Adrenal gland (tissue), 12 donors: ENCODE data around the gene PIK3R1. TPM values are rescaled to one million over a fixed set of nuclear protein-coding genes. Genes with fewer than 3 reads are reported as not detected.
"Not testable (repeated sequence)": the region's sequence is repeated elsewhere in the genome, so short reads cannot be mapped to it uniquely, and the experiment has no call there.

Experiments
- DNase-seq, 7 donors: peaks; one replicate each; pipeline ENCODE4 v3.0.0-alpha.2; 2019 to 2020
- H3K27ac ChIP-seq, 5 donors: fragments of 200-600 bp; sonication (generic) in 4 of 5; 1 replicate in 3 of 5; 2 replicates in 2 of 5; pipeline versions ENCODE4 v1.5.1 to v1.8.0; 2016 to 2020; ENCODE audit warnings: mild to moderate bottlenecking in 1 of 5
- H3K27me3 ChIP-seq: fragments of 200-600 bp; 2 replicates; pipeline ENCODE4 v1.8.0; 2021
- H3K36me3 ChIP-seq, 2 donors: fragments of 200-600 bp; replicated peaks in 1 of 2; 1 replicate in 1 of 2; 2 replicates in 1 of 2; pipeline versions ENCODE4 v1.5.1 to v1.8.0; 2018 to 2022
- H3K4me1 ChIP-seq, 2 donors: fragments of 200-600 bp; replicated peaks in 1 of 2; 1 replicate in 1 of 2; 2 replicates in 1 of 2; pipeline versions ENCODE4 v1.5.1 to v1.8.0; 2018 to 2021
- H3K4me3 ChIP-seq, 4 donors: fragments of 200-600 bp; sonication (generic) in 3 of 4; one replicate each; pipeline ENCODE4 v1.5.1; 2016 to 2018
- H3K9me3 ChIP-seq, 3 donors: fragments of 200-600 bp; sonication (generic) in 1 of 3; replicated peaks in 1 of 3; 1 replicate in 2 of 3; 2 replicates in 1 of 3; pipeline versions ENCODE4 v1.5.1 to v1.8.0; 2016 to 2021
- CTCF ChIP-seq, 6 experiments: fragments of 450-650 bp in 4 of 6; fragments of 200-600 bp in 2 of 6; sonication (generic) in 1 of 6; IDR thresholded peaks; 1 replicate in 5 of 6; 2 replicates in 1 of 6; pipeline versions ENCODE4 v1.5.1 to v1.8.0; 2016 to 2021; ENCODE audit warnings: antibody characterized with exemption in 6 of 6, mild to moderate bottlenecking in 2 of 6, moderate library complexity in 1 of 6
- POLR2A ChIP-seq, 2 donors: fragments of 450-650 bp; IDR thresholded peaks; one replicate each; pipeline ENCODE4 v1.6.1; 2017; ENCODE audit warnings: antibody characterized with exemption in 2 of 2, mild to moderate bottlenecking in 2 of 2, moderate library complexity in 1 of 2
- WGBS, 4 donors: extraction: QIAGEN DNeasy Blood & Tissue Kit in 2 of 4; methylation state at CpG; one replicate each; pipeline versions ENCODE4 v1.1.5 to v1.1.7; 2013 to 2017; 5-methylcytosine and 5-hydroxymethylcytosine counted together
- intact Hi-C, 2 donors: fragments of 100-400 bp; cut with DNase I; formaldehyde crosslinking; loops; one replicate each; pipeline versions ENCODE4 v1.14.1 to v1.15.0; 2022 to 2023
- polyA plus RNA-seq, 3 donors: library from polyadenylated mRNA; stranded (reverse); fragments of 200-250 nt in 2 of 3; fragments of 350-450 nt in 1 of 3; fragmentation: Illumina TruSeq in 1 of 3; extraction: RNeasy Lipid Tissue Mini Kit (QIAGEN cat#74804) in 1 of 3; gene quantifications; one replicate each; pipeline ENCODE4 v1.2.3, GENCODE V29; 2013 to 2014
- total RNA-seq, 9 donors: library from RNA; depleted of rRNA in 4 of 9; stranded (reverse); fragments of >200 nt in 4 of 9; fragments of 120-200 nt in 1 of 9; fragmentation: NEBNext Ultra II Directional in 1 of 9; extraction: Animal tissue kit (Norgen Biotek cat#: 25700) in 1 of 9; gene quantifications; one replicate each; pipeline versions ENCODE4 v1.1.0 to v1.2.4, GENCODE V29; 2013 to 2023
- donor health status: healthy with polysubstance abuse.
- donor health status: Bipolar disorder and iron deficiency.
- donor health status: DM: yes; HTN: yes; CAD: no.
- donor health status: DM: no; HTN: no; CAD: no.
- donor health status: DM: no; HTN: no; CAD: no.
- donor health status: DM: yes; HTN: yes; CAD: no.

The PIK3R1 gene
- total and polyA plus RNA-seq, 12 donors, result 4.9 to 110 (median 48.2) TPM

GRCh38 chr5:68230285-68230684 is 14.7 kb downstream of the PIK3R1 start:
- Histone ChIP-seq H3K4me1 (peaks cover 5 to 57% of the 10 kb centered on the region in 2 donors), H3K4me3 (no peak overlapping the region), H3K9me3 (no peaks in the 10 kb centered on the region), H3K36me3 (peaks cover 0 to 21% of the 10 kb centered on the region in 2 donors), H3K27me3 (no peaks in the 10 kb centered on the region), H3K27ac (no peak overlapping the region)
- WGBS, 4 donors, result 70 to 82% (median 77%) methylated on average over 1 of the region's 1 CpG
- intact Hi-C loops, result no loop called here
- TF ChIP-seq CTCF (IDR thresholded peaks at IDR 0.05) (no peak), POLR2A (IDR thresholded peaks at IDR 0.05) (no peak)
- no peak for DNase-seq

DNA sequence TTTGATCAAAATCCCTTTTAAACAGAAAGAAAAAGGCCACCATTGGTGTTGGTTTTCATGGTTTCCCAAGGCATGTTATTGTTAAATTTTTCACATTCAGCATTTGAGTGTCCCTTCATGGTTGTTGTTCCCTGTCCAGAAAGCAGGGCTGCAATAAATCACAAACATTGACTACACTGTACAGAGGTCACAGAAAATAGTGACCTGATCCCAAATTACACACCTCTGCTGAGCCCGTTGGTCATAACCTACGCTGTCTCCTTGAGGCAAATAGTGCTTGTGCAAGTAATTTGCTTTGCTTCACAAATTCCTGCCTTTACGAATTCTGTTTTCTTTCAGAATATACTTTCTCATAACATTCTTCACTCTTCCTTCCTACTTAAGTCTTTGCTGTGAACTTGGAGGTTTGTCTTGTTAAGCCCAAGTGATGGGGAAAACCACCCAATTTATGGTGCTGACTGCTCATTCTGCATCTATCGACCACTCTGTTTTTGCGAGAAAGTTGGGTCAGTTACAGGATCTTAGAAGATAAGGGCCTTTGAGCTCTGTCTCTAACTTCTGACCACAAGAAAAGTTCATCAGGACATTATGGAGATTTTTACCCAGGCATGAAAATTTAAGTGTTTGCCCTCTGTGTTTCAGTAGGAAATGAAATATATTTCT is 16.0 kb downstream of the PIK3R1 start:
- no peak for DNase-seq
- Histone ChIP-seq H3K4me1 (peaks cover 0 to 46% of the 10 kb centered on the region in 2 donors), H3K4me3 (no peak overlapping the region), H3K36me3 (peaks cover 0 to 16% of the 10 kb centered on the region in 2 donors), H3K27ac (peak overlapping the region in 1 of 5 donors; percentile 5), H3K9me3 (no peaks in the 10 kb centered on the region), H3K27me3 (no peaks in the 10 kb centered on the region)
- WGBS, 4 donors, result 78 to 85% (median 80%) methylated on average over 5 of the region's 5 CpGs
- intact Hi-C loops, result no loop called here
- no peak for TF ChIP-seq POLR2A (IDR thresholded peaks at IDR 0.05)

GRCh38 chr5:68232277-68232676 is 16.7 kb downstream of the PIK3R1 start:
- H3K4me1 ChIP-seq, result peaks cover 4 to 54% of the 10 kb centered on the region in 2 donors
- no peak for DNase-seq
- H3K27ac ChIP-seq, result peak overlapping the region in 2 of 5 donors; percentile 5 to 15
- H3K27me3 ChIP-seq, result no peaks in the 10 kb centered on the region
- 63 to 80% (median 74%) methylated on average over 4 of the region's 4 CpGs for WGBS, 4 donors
- intact Hi-C loops, result no loop called here
- TF ChIP-seq CTCF (IDR thresholded peaks at IDR 0.05), result no peak
- TF ChIP-seq POLR2A (IDR thresholded peaks at IDR 0.05), result no peak
- H3K4me3 ChIP-seq, result no peak overlapping the region
- H3K36me3 ChIP-seq, result peaks cover 0 to 9% of the 10 kb centered on the region in 2 donors
- no peaks in the 10 kb centered on the region for H3K9me3 ChIP-seq

- H3K4me3 ChIP-seq, result no peak overlapping the region
- no peak for DNase-seq
- no peaks in the 10 kb centered on the region for H3K27me3 ChIP-seq
- intact Hi-C loops, result no loop called here
- H3K9me3 ChIP-seq, result no peaks in the 10 kb centered on the region
- H3K4me1 ChIP-seq, result peaks cover 7 to 62% of the 10 kb centered on the region in 2 donors
- no peak for TF ChIP-seq CTCF (IDR thresholded peaks at IDR 0.05)
- no peak for TF ChIP-seq POLR2A (IDR thresholded peaks at IDR 0.05)
- no peak overlapping the region for H3K27ac ChIP-seq
- 56 to 67% (median 58%) methylated on average over 1 of the region's 1 CpG for WGBS, 4 donors
- H3K36me3 ChIP-seq, result peaks cover 0 to 4% of the 10 kb centered on the region in 2 donors
Measured at GRCh38 chr5:68233075-68233474, 17.5 kb downstream of the PIK3R1 start.

- WGBS, 4 donors, result 85 to 95% (median 90%) methylated on average over 2 of the region's 2 CpGs
- H3K4me3 ChIP-seq, H3K9me3 ChIP-seq, H3K27ac ChIP-seq, H3K27me3 ChIP-seq, H3K36me3 ChIP-seq, intact Hi-C loops, DNase-seq: not testable (repeated sequence)
- peaks cover 18 to 72% of the 10 kb centered on the region in 2 donors for H3K4me1 ChIP-seq
Measured at GRCh38 chr5:68235229-68235628, 19.7 kb downstream of the PIK3R1 start.
